ENCODE data around the gene MCM7.

- TF ChIP-seq CTCF (optimal IDR thresholded peaks at IDR 0.05 in 1 of 3, IDR thresholded peaks at IDR 0.05 in 1 of 3, conservative IDR thresholded peaks at IDR 0.05 in 1 of 3; ENCODE audit: extremely low read depth in 1 of 3, insufficient read depth in 2 of 3, low read length in 3 of 3) (no peak), EZH2 (IDR thresholded peaks at IDR 0.05; ENCODE audit: low read length) (no peak)
Measured at GRCh38 chr7:100099452-100099851, 1.7 kb downstream of the MCM7 start.

Measured in keratinocyte (primary cell).